GM12878 (cell line): ENCODE data around the gene RBP3. TPM values are rescaled to one million over a fixed set of nuclear protein-coding genes. Genes with fewer than 3 reads are reported as not detected.

Experiments used
- ATAC-seq: fragments of 200-7000 bp; cut with Tn5 transposase; 3 replicates; pipeline ENCODE4 v1.9.1; 2020; ENCODE audit warnings: mild to moderate bottlenecking, moderate library complexity
- BruUV-seq: library from RNA; stranded (reverse); fragments of 400-500 nt; replicated peaks from 2 replicates; lab custom pipeline; 2021; lab: Mats Ljungman, UMichigan
- CTCF ChIA-PET: fragments of 300-600 bp; sonication (Branson Sonifier 250); formaldehyde crosslinking; extraction: SDS; loops from one replicate; lab custom pipeline; 2021; ENCODE audit warnings: inconsistent platforms; lab: Yijun Ruan, JAX
- POLR2A ChIA-PET: fragments of 350-600 bp; formaldehyde crosslinking; extraction: SDS; loops from one replicate; lab custom pipeline; 2021; ENCODE audit warnings: inconsistent platforms; lab: Charles Lee
- RAD21 ChIA-PET: fragments of 300-600 bp; sonication (Branson Sonifier 250); formaldehyde crosslinking; loops from one replicate; lab custom pipeline; 2023; ENCODE audit warnings: antibody characterized with exemption; ENCODE audit not compliant: unreplicated experiment; lab: Charles Lee
- SMC1A ChIA-PET: fragments of 300-600 bp; sonication (Branson Sonifier 250); formaldehyde crosslinking; loops from one replicate; lab custom pipeline; 2023; ENCODE audit not compliant: unreplicated experiment, uncharacterized antibody; lab: Charles Lee
- DNase-seq: peaks from one replicate; pipeline ENCODE4 v3.0.0-alpha.2; 2011; ENCODE audit warnings: low read depth, low spot score
- FAIRE-seq: peaks from 3 replicates; lab custom pipeline; 2011; peaks lifted over from hg19 to GRCh38; lab: Jason Lieb, UNC
- H2AFZ ChIP-seq: 2 replicates; pipeline ENCODE4 v1.6.0; 2011; ENCODE audit warnings: low read depth, low read length, control low read depth; ENCODE audit not compliant: control insufficient read depth
- H3K27ac ChIP-seq: 2 replicates; pipeline ENCODE4 v1.5.1; 2011; ENCODE audit warnings: control low read depth; ENCODE audit not compliant: control insufficient read depth, insufficient read depth
- H3K27me3 ChIP-seq, 2 experiments: replicated peaks in 1 of 2; 2 replicates each; pipeline versions ENCODE4 v1.6.0 to v1.6.1; 2011; ENCODE audit warnings: low read length in 1 of 2; ENCODE audit not compliant: control insufficient read depth in 2 of 2, insufficient read depth in 2 of 2
- H3K36me3 ChIP-seq, 2 experiments: 2 replicates each; pipeline ENCODE4 v1.5.1; 2011; ENCODE audit warnings: low read length in 1 of 2; ENCODE audit not compliant: control insufficient read depth in 2 of 2, insufficient read depth in 2 of 2
- H3K4me1 ChIP-seq: 2 replicates; pipeline ENCODE4 v1.6.1; 2011; ENCODE audit warnings: mild to moderate bottlenecking, low read length, moderate library complexity, mixed read lengths; ENCODE audit not compliant: control insufficient read depth, insufficient read depth
- H3K4me2 ChIP-seq: 2 replicates; pipeline ENCODE4 v1.6.0; 2011; ENCODE audit warnings: control low read depth; ENCODE audit not compliant: control insufficient read depth, insufficient read depth
- H3K4me3 ChIP-seq: fragments of 200-600 bp; sonication (generic); 2 replicates; pipeline ENCODE4 v1.5.1; 2016
- H3K79me2 ChIP-seq: 2 replicates; pipeline ENCODE4 v1.6.0; 2011; ENCODE audit warnings: low read length; ENCODE audit not compliant: control insufficient read depth, insufficient read depth
- H3K9ac ChIP-seq: 2 replicates; pipeline ENCODE4 v1.8.0; 2011; ENCODE audit warnings: low read length, control low read depth, mixed read lengths; ENCODE audit not compliant: control insufficient read depth, insufficient read depth
- H3K9me3 ChIP-seq: replicated peaks from 3 replicates; pipeline ENCODE4 v1.5.1; 2011; ENCODE audit warnings: mild to moderate bottlenecking, low read length; ENCODE audit not compliant: control insufficient read depth, insufficient read depth
- H4K20me1 ChIP-seq: 2 replicates; pipeline ENCODE4 v1.6.0; 2011; ENCODE audit not compliant: control insufficient read depth, insufficient read depth
- BACH1 ChIP-seq: fragments of 450-650 bp; IDR thresholded peaks from 2 replicates; pipeline ENCODE4 v1.6.1; 2017; ENCODE audit warnings: mild to moderate bottlenecking, borderline replicate concordance
- BCL11A ChIP-seq: IDR thresholded peaks from 2 replicates; pipeline ENCODE4 v1.6.1; 2011; ENCODE audit warnings: low read depth, low read length
- CEBPB ChIP-seq, 2 experiments: fragments of 150-350 bp in 1 of 2; IDR thresholded peaks; 2 replicates each; pipeline ENCODE4 v1.6.1; 2012 to 2014; ENCODE audit warnings: low read depth in 2 of 2, low read length in 2 of 2, borderline replicate concordance in 1 of 2, inconsistent platforms in 1 of 2
- ETV6 ChIP-seq, 2 experiments: fragments of 450-650 bp in 1 of 2; IDR thresholded peaks in 1 of 2; conservative IDR thresholded peaks in 1 of 2; 2 replicates each; pipeline ENCODE4 v1.6.1; 2014; ENCODE audit warnings: antibody characterized with exemption in 1 of 2, borderline replicate concordance in 1 of 2, low read depth in 1 of 2, mild to moderate bottlenecking in 1 of 2, moderate library complexity in 1 of 2
- FOS ChIP-seq: IDR thresholded peaks from 3 replicates; pipeline ENCODE4 v1.6.1; 2011; ENCODE audit warnings: borderline replicate concordance; ENCODE audit not compliant: insufficient read length; ENCODE audit errors: extremely low read depth
- POLR2AphosphoS5 ChIP-seq: IDR thresholded peaks from 2 replicates; pipeline ENCODE4 v1.6.1; 2011; ENCODE audit warnings: mild to moderate bottlenecking, low read length, inconsistent platforms
- SUPT20H ChIP-seq: IDR thresholded peaks from 2 replicates; pipeline ENCODE4 v1.6.1; 2011; ENCODE audit warnings: low read depth, mild to moderate bottlenecking, low read length, moderate library complexity, borderline replicate concordance; ENCODE audit not compliant: control insufficient read depth
- TARDBP ChIP-seq: IDR thresholded peaks from 2 replicates; pipeline ENCODE4 v1.6.1; 2016; ENCODE audit warnings: borderline replicate concordance
- ZBTB33 ChIP-seq: fragments of 450-650 bp; IDR thresholded peaks from 2 replicates; pipeline ENCODE4 v1.6.1; 2017; ENCODE audit warnings: mild to moderate bottlenecking
- WGBS: methylation state at CpG from one replicate; pipeline ENCODE4 v1.1.6; 2016; ENCODE audit warnings: low lambda C conversion rate; ENCODE audit not compliant: insufficient replicate concordance, insufficient coverage; ENCODE audit errors: missing lambda C conversion rate; 5-methylcytosine and 5-hydroxymethylcytosine counted together
- in situ Hi-C: fragments of 300-500 bp; cut with MboI; formaldehyde crosslinking; loops from 9 replicates; pipeline ENCODE4 v1.14.3; 2018; ENCODE audit warnings: mixed read lengths
- intact Hi-C: fragments of 100-400 bp; cut with micrococcal nuclease; formaldehyde crosslinking; loops from one replicate; pipeline ENCODE4 v1.14.2; 2022; ENCODE audit not compliant: unreplicated experiment
- polyA plus RNA-seq, 11 experiments: library from polyadenylated mRNA; depleted of rRNA in 4 of 11; unstranded in 6 of 11; stranded (reverse) in 5 of 11; fragments of >200 nt; fragmentation: Nextera tagmentation in 4 of 11; fragmentation: Illumina TruSeq in 1 of 11; extraction: Ambion mirVana in 4 of 11; extraction: Trizol in 1 of 11; gene quantifications; 1 replicate in 1 of 11; 2 replicates in 10 of 11; pipeline versions ENCODE4 v1.2.1 to v1.2.3, GENCODE V29; 2011 to 2016; ENCODE audit warnings: inconsistent platforms in 2 of 11, missing spikeins in 2 of 11, low read depth in 1 of 11
- total RNA-seq, 4 experiments: library from RNA; depleted of rRNA in 3 of 4; stranded (reverse); fragments of >200 nt in 3 of 4; fragmentation: Illumina TruSeq in 1 of 4; extraction: Trizol in 1 of 4; gene quantifications; 2 replicates each; pipeline versions ENCODE4 v1.2.1 to v1.2.3, GENCODE V29; 2013 to 2021
- TF ChIP-seq, protein P1 (sequence below): fragments of 450-650 bp; IDR thresholded peaks from 2 replicates; pipeline ENCODE4 v1.6.1; 2014; ENCODE audit warnings: mild to moderate bottlenecking
- TF ChIP-seq, protein P2 (sequence below): IDR thresholded peaks from 2 replicates; pipeline ENCODE4 v1.6.1; 2011; ENCODE audit warnings: low read depth, low read length, improper control_type of control experiment, borderline replicate concordance

The RBP3 gene
- total and polyA plus RNA-seq, 10 of the 15 experiments (the other 5 are each of a cell fraction or from before 2014, with no cell fraction given), result not detected

GRCh38 chr10:47366181-47366631 is 18.0 kb downstream of the RBP3 start (continued):
- TF ChIP-seq, protein P1, sequence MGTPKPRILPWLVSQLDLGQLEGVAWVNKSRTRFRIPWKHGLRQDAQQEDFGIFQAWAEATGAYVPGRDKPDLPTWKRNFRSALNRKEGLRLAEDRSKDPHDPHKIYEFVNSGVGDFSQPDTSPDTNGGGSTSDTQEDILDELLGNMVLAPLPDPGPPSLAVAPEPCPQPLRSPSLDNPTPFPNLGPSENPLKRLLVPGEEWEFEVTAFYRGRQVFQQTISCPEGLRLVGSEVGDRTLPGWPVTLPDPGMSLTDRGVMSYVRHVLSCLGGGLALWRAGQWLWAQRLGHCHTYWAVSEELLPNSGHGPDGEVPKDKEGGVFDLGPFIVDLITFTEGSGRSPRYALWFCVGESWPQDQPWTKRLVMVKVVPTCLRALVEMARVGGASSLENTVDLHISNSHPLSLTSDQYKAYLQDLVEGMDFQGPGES, result no peak
- TF ChIP-seq TARDBP, result no peak
- TF ChIP-seq ZBTB33, result no peak
- TF ChIP-seq BACH1, result no peak
- no peak for TF ChIP-seq POLR2AphosphoS5
- no peak for TF ChIP-seq ETV6 (conservative IDR thresholded peaks at IDR 0.05 in 1 of 2, IDR thresholded peaks at IDR 0.05 in 1 of 2; ENCODE audit: borderline replicate concordance in 1 of 2, low read depth in 1 of 2)

- ChIA-PET CTCF (interaction anchor here (1.2 to 1.6 kb wide), 2 partner anchors 10 to 26 kb away, joined by 3 to 4 read pairs; no protein-coding TSS in a partner anchor), RAD21 (no interaction called here), POLR2A (no interaction called here), SMC1A (no interaction called here)
- Histone ChIP-seq H3K9me3 (no peaks in the 10 kb centered on the region), H2AFZ (no peak overlapping the region), H3K79me2 (no peaks in the 10 kb centered on the region), H3K27me3 (peaks cover 0 to 2% of the 10 kb centered on the region in 2 experiments; a peak in 2 of 4 replicates), H4K20me1 (no peaks in the 10 kb centered on the region), H3K36me3 (no peaks in the 10 kb centered on the region), H3K27ac (no peak overlapping the region), H3K9ac (no peak overlapping the region), H3K4me1 (no peaks in the 10 kb centered on the region), H3K4me3 (no peak overlapping the region), H3K4me2 (no peak overlapping the region)
- intact Hi-C loops (no loop called here), in situ Hi-C loops (no loop called here)
- DNase-seq, result no peak
- WGBS, result 11% methylated on average over 8 of the region's 8 CpGs
- ATAC-seq, result no peak
- no TSS peak for BruUV-seq
- TF ChIP-seq, protein P2, sequence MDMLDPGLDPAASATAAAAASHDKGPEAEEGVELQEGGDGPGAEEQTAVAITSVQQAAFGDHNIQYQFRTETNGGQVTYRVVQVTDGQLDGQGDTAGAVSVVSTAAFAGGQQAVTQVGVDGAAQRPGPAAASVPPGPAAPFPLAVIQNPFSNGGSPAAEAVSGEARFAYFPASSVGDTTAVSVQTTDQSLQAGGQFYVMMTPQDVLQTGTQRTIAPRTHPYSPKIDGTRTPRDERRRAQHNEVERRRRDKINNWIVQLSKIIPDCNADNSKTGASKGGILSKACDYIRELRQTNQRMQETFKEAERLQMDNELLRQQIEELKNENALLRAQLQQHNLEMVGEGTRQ, result no peak
- no peak for TF ChIP-seq FOS
- TF ChIP-seq CEBPB (IDR thresholded peaks at IDR 0.05; ENCODE audit: borderline replicate concordance in 1 of 2, low read depth in 2 of 2, low read length in 2 of 2), result no peak
- TF ChIP-seq BCL11A, result no peak
- TF ChIP-seq SUPT20H, result no peak
- no peak for FAIRE-seq
Observed at GRCh38 chr10:47366731-47367460, 18.7 kb downstream of the RBP3 start.
